Activated T-helper 17 cell treated with anti-CD3 and anti-CD28 coated beads, Interleukin-2, amount 50 U/mL, for 72 hours (primary cell): Measurements from ENCODE around the gene RMI2. TPM values are rescaled to one million over a fixed set of nuclear protein-coding genes. Genes with fewer than 3 reads are reported as not detected.

Source experiments
- ATAC-seq: fragments of 150-1000 bp; cut with Tn5 transposase; replicated peaks from 2 replicates; pipeline ENCODE4 v1.10.0; 2021; ENCODE audit warnings: mild to moderate bottlenecking, moderate library complexity
- H3K27ac Mint-ChIP-seq: one replicate; pipeline ENCODE4 v1.8.0; 2022; ENCODE audit warnings: mixed read lengths
- H3K27me3 Mint-ChIP-seq: one replicate; pipeline ENCODE4 v1.8.0; 2022; ENCODE audit warnings: mixed read lengths
- H3K36me3 Mint-ChIP-seq: one replicate; pipeline ENCODE4 v1.8.0; 2022; ENCODE audit warnings: low read depth, mild to moderate bottlenecking, mixed read lengths
- H3K4me1 Mint-ChIP-seq: one replicate; pipeline ENCODE4 v1.8.0; 2022; ENCODE audit warnings: mixed read lengths
- H3K4me3 Mint-ChIP-seq: one replicate; pipeline ENCODE4 v1.8.0; 2022; ENCODE audit warnings: mild to moderate bottlenecking, mixed read lengths
- H3K9me3 Mint-ChIP-seq: one replicate; pipeline ENCODE4 v1.8.0; 2022; ENCODE audit warnings: mixed read lengths
- total RNA-seq, 2 donors: library from RNA; stranded (reverse); gene quantifications; one replicate each; pipeline ENCODE4 v1.2.3, GENCODE V29; 2022

Gene RMI2
- total RNA-seq, 2 donors from 2014 or later, result 31.6 to 34.3 TPM

- peaks cover 2% of the 10 kb centered on the region for H3K27me3 Mint-ChIP-seq
- no peaks in the 10 kb centered on the region for H3K36me3 Mint-ChIP-seq
- no peak overlapping the region for H3K27ac Mint-ChIP-seq
- no peak for ATAC-seq
- H3K9me3 Mint-ChIP-seq, result no peaks in the 10 kb centered on the region
- H3K4me1 Mint-ChIP-seq, result no peaks in the 10 kb centered on the region
- H3K4me3 Mint-ChIP-seq, result no peak overlapping the region
Observed at GRCh38 chr16:11386791-11387546, 41.7 kb downstream of the RMI2 start.

GRCh38 chr16:11389083-11389482 lies 43.8 kb downstream of the RMI2 start:
- Mint-ChIP-seq H3K4me1 (no peaks in the 10 kb centered on the region), H3K4me3 (no peak overlapping the region), H3K27me3 (peaks cover 2% of the 10 kb centered on the region), H3K36me3 (no peaks in the 10 kb centered on the region), H3K9me3 (no peaks in the 10 kb centered on the region), H3K27ac (peak overlapping the region; percentile 52)
- no peak for ATAC-seq

- ATAC-seq, result no peak
- H3K4me1 Mint-ChIP-seq, result no peaks in the 10 kb centered on the region
- H3K4me3 Mint-ChIP-seq, result no peak overlapping the region
- H3K36me3 Mint-ChIP-seq, result no peaks in the 10 kb centered on the region
- peaks cover 2% of the 10 kb centered on the region for H3K27me3 Mint-ChIP-seq
- H3K9me3 Mint-ChIP-seq, result no peaks in the 10 kb centered on the region
- no peak overlapping the region for H3K27ac Mint-ChIP-seq
Observed at GRCh38 chr16:11389631-11390565, 44.6 kb downstream of the RMI2 start.

- H3K9me3 Mint-ChIP-seq, result no peaks in the 10 kb centered on the region
- H3K27ac Mint-ChIP-seq, result no peak overlapping the region
- H3K4me1 Mint-ChIP-seq, result no peaks in the 10 kb centered on the region
- ATAC-seq, result no peak
- no peaks in the 10 kb centered on the region for H3K36me3 Mint-ChIP-seq
- peaks cover 2% of the 10 kb centered on the region for H3K27me3 Mint-ChIP-seq
- H3K4me3 Mint-ChIP-seq, result no peak overlapping the region
Observed at GRCh38 chr16:11390573-11391495, 45.6 kb downstream of the RMI2 start.

GRCh38 chr16:11391576-11391975 lies 46.3 kb downstream of the RMI2 start:
- H3K27me3 Mint-ChIP-seq, result peaks cover 2% of the 10 kb centered on the region
- H3K4me3 Mint-ChIP-seq, result no peak overlapping the region
- ATAC-seq, result no peak
- H3K36me3 Mint-ChIP-seq, result no peaks in the 10 kb centered on the region
- no peak overlapping the region for H3K27ac Mint-ChIP-seq
- H3K9me3 Mint-ChIP-seq, result no peaks in the 10 kb centered on the region
- no peaks in the 10 kb centered on the region for H3K4me1 Mint-ChIP-seq

GRCh38 chr16:11392041-11392581 lies 46.9 kb downstream of the RMI2 start:
- Mint-ChIP-seq H3K27ac (no peak overlapping the region), H3K9me3 (no peaks in the 10 kb centered on the region), H3K4me1 (no peaks in the 10 kb centered on the region), H3K27me3 (peaks cover 2% of the 10 kb centered on the region), H3K36me3 (no peaks in the 10 kb centered on the region), H3K4me3 (no peak overlapping the region)
- ATAC-seq, result no peak

- Mint-ChIP-seq H3K27ac (no peak overlapping the region), H3K9me3 (no peaks in the 10 kb centered on the region), H3K36me3 (no peaks in the 10 kb centered on the region), H3K4me1 (no peaks in the 10 kb centered on the region), H3K27me3 (no peaks in the 10 kb centered on the region), H3K4me3 (no peak overlapping the region)
- no peak for ATAC-seq
Observed at GRCh38 chr16:11393366-11393765, 48.1 kb downstream of the RMI2 start.

GRCh38 chr16:11393861-11394592 lies 48.8 kb downstream of the RMI2 start:
- no peak overlapping the region for H3K27ac Mint-ChIP-seq
- H3K36me3 Mint-ChIP-seq, result no peaks in the 10 kb centered on the region
- no peak for ATAC-seq
- H3K4me1 Mint-ChIP-seq, result no peaks in the 10 kb centered on the region
- no peak overlapping the region for H3K4me3 Mint-ChIP-seq
- H3K27me3 Mint-ChIP-seq, result no peaks in the 10 kb centered on the region
- H3K9me3 Mint-ChIP-seq, result no peaks in the 10 kb centered on the region

- no peak overlapping the region for H3K4me3 Mint-ChIP-seq
- no peaks in the 10 kb centered on the region for H3K36me3 Mint-ChIP-seq
- H3K9me3 Mint-ChIP-seq, result no peaks in the 10 kb centered on the region
- no peak for ATAC-seq
- no peaks in the 10 kb centered on the region for H3K27me3 Mint-ChIP-seq
- no peak overlapping the region for H3K27ac Mint-ChIP-seq
- H3K4me1 Mint-ChIP-seq, result no peaks in the 10 kb centered on the region
Observed at GRCh38 chr16:11394593-11394960, 49.3 kb downstream of the RMI2 start.

- Mint-ChIP-seq H3K4me1 (no peaks in the 10 kb centered on the region), H3K9me3 (no peaks in the 10 kb centered on the region), H3K4me3 (no peak overlapping the region), H3K27ac (no peak overlapping the region), H3K36me3 (no peaks in the 10 kb centered on the region), H3K27me3 (no peaks in the 10 kb centered on the region)
- no peak for ATAC-seq
Observed at GRCh38 chr16:11395008-11395948, 50.0 kb downstream of the RMI2 start.

GRCh38 chr16:11395949-11396240 lies 50.6 kb downstream of the RMI2 start:
- H3K4me3 Mint-ChIP-seq, result no peak overlapping the region
- H3K27me3 Mint-ChIP-seq, result no peaks in the 10 kb centered on the region
- H3K36me3 Mint-ChIP-seq, result no peaks in the 10 kb centered on the region
- ATAC-seq, result no peak
- no peaks in the 10 kb centered on the region for H3K4me1 Mint-ChIP-seq
- H3K27ac Mint-ChIP-seq, result no peak overlapping the region
- no peaks in the 10 kb centered on the region for H3K9me3 Mint-ChIP-seq

- ATAC-seq, result peak; percentile 75
- H3K4me3 Mint-ChIP-seq, result no peak overlapping the region
- no peaks in the 10 kb centered on the region for H3K4me1 Mint-ChIP-seq
- no peaks in the 10 kb centered on the region for H3K27me3 Mint-ChIP-seq
- no peaks in the 10 kb centered on the region for H3K9me3 Mint-ChIP-seq
- H3K36me3 Mint-ChIP-seq, result no peaks in the 10 kb centered on the region
- no peak overlapping the region for H3K27ac Mint-ChIP-seq
Observed at GRCh38 chr16:11396241-11397048, 51.2 kb downstream of the RMI2 start.
